ENCODE measurements around the gene EIF2B2. TPM values are rescaled to one million over a fixed set of nuclear protein-coding genes. Genes with fewer than 3 reads are reported as not detected.

The EIF2B2 gene
- total RNA-seq, 1 donor from 2014 or later = 45.0 TPM

DNA sequence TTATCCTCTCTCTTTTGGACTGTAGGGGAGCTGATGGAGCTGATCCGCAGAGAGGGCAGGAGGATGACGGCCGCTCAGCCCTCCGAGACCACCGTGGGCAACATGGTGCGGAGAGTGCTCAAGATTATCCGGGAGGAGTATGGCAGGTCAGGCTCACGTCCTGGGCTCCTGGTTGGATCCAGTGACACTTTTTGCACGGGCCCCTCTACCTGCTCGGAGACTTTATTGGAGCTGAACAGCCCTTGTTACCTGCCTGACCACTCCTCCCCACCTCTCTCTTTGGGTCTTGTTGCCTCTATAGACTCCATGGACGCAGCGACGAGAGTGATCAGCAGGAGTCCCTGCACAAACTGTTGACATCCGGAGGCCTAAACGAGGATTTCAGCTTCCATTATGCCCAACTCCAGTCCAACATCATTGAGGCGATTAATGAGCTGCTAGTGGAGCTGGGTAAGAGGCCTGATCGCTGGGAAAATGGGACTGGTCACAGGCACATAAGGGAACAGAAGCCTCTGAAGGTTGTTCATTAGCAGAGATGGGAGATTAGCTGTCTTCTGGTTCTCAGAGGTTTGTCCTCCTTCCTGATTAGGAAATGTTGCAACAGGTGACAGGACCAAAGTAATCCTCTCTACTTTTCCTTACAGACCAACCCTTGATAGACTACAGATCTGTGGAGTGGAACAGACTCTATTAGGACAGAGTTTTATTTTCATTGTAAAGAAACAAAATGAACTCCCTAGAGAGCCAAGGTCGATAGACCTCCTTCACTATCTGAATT, 718 bp downstream of the EIF2B2 start:
- Mint-ChIP-seq H3K36me3 (peaks cover 26% of the 10 kb centered on the region), H3K27me3 (no peaks in the 10 kb centered on the region), H3K27ac (peak overlapping the region; percentile 82), H3K9me3 (no peaks in the 10 kb centered on the region), H3K4me3 (peak overlapping the region; percentile 99), H3K4me1 (ENCODE audit: unreplicated experiment) (peaks cover 15% of the 10 kb centered on the region)
- TF ChIP-seq, protein P1, sequence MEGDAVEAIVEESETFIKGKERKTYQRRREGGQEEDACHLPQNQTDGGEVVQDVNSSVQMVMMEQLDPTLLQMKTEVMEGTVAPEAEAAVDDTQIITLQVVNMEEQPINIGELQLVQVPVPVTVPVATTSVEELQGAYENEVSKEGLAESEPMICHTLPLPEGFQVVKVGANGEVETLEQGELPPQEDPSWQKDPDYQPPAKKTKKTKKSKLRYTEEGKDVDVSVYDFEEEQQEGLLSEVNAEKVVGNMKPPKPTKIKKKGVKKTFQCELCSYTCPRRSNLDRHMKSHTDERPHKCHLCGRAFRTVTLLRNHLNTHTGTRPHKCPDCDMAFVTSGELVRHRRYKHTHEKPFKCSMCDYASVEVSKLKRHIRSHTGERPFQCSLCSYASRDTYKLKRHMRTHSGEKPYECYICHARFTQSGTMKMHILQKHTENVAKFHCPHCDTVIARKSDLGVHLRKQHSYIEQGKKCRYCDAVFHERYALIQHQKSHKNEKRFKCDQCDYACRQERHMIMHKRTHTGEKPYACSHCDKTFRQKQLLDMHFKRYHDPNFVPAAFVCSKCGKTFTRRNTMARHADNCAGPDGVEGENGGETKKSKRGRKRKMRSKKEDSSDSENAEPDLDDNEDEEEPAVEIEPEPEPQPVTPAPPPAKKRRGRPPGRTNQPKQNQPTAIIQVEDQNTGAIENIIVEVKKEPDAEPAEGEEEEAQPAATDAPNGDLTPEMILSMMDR (conservative IDR thresholded peaks at IDR 0.05) = no peak
- DNase-seq (ENCODE audit: extremely low spot score, unreplicated experiment) = no peak

DNA sequence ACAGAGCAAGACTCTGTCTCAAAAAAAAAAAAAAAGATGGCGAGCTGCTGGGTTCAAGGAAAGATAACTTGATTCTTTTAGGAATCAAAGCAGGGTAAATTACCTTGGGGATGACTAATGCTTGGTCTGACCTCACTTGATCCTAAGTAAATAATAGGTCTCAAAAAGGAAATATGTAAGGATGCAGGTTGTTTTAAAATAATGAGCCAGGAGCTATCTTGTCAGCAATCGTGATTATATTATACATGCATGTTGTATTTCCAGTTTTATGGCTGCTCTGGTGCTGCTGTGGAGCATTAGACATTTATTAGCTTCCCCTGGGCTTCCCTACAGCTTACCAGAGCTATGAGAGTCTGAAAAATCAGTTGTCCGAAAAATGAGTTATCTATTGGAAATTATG, 2.6 kb downstream of the EIF2B2 start:
- no peak overlapping the region for H3K27ac Mint-ChIP-seq
- no peaks in the 10 kb centered on the region for H3K9me3 Mint-ChIP-seq
- H3K4me3 Mint-ChIP-seq = peak overlapping the region; percentile 64
- TF ChIP-seq, protein P1 (conservative IDR thresholded peaks at IDR 0.05) = no peak
- H3K36me3 Mint-ChIP-seq = peaks cover 29% of the 10 kb centered on the region
- no peak for DNase-seq (ENCODE audit: extremely low spot score, unreplicated experiment)
- H3K27me3 Mint-ChIP-seq = no peaks in the 10 kb centered on the region
- H3K4me1 Mint-ChIP-seq (ENCODE audit: unreplicated experiment) = peaks cover 15% of the 10 kb centered on the region

DNA sequence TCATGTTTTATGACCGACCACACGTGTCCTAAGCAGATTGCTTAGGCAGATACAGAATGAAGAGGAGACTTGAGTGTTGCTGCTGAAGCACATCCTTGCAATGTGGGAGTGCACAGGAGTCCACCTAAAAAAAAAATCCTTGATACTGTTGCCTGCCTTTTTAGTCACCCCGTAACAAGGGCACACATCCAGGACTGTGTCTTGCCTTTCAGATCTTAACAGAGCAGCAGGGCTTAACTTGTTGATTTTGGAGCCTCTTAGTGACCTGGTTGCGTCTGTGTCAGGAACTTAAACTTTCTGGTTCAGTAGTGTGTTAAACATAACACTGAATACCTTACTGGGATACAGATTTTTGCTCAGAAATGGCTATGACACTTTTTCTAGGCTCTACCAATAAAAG, 6.5 kb downstream of the EIF2B2 start:
- TF ChIP-seq, protein P1 (conservative IDR thresholded peaks at IDR 0.05) = no peak
- Mint-ChIP-seq H3K27ac (no peak overlapping the region), H3K9me3 (no peaks in the 10 kb centered on the region), H3K4me3 (no peak overlapping the region), H3K27me3 (no peaks in the 10 kb centered on the region), H3K4me1 (ENCODE audit: unreplicated experiment) (peaks cover 6% of the 10 kb centered on the region), H3K36me3 (peaks cover 31% of the 10 kb centered on the region)
- DNase-seq (ENCODE audit: extremely low spot score, unreplicated experiment) = no peak

DNA sequence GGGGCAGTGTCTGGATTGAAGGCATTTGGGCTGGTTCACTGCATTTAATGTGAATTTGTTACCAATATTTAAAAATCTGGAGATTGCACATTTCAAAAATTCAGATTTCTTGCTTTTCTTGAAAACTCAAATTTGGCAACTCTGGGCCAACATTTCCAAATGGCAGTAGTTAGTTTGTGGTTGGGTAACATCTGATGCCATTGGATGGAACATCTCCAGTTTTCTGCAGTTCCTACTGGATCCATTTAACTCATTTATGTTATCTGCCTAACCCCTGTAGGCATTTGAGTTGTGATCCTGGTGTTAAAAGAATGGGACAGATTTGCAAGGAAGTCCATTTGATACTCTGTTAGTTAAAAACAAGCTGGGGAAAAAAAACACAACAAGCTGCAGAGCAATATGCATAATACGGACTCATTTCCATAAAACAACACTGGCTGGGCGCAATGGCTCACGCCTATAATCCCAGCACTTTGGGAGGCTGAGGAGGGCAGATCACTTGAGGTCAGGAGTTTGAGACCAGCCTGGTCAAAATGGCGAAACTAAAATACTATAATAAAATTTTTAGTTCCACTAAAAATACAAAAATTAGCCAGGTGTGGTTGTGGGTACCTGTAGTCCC, 7.9 kb downstream of the EIF2B2 start:
- H3K4me1 Mint-ChIP-seq (ENCODE audit: unreplicated experiment) = peaks cover under 1% of the 10 kb centered on the region
- H3K4me3 Mint-ChIP-seq = no peak overlapping the region
- no peak for DNase-seq (ENCODE audit: extremely low spot score, unreplicated experiment)
- TF ChIP-seq, protein P1 (conservative IDR thresholded peaks at IDR 0.05) = no peak
- H3K27me3 Mint-ChIP-seq = no peaks in the 10 kb centered on the region
- H3K36me3 Mint-ChIP-seq = peaks cover 31% of the 10 kb centered on the region
- H3K27ac Mint-ChIP-seq = no peak overlapping the region
- H3K9me3 Mint-ChIP-seq = no peaks in the 10 kb centered on the region

DNA sequence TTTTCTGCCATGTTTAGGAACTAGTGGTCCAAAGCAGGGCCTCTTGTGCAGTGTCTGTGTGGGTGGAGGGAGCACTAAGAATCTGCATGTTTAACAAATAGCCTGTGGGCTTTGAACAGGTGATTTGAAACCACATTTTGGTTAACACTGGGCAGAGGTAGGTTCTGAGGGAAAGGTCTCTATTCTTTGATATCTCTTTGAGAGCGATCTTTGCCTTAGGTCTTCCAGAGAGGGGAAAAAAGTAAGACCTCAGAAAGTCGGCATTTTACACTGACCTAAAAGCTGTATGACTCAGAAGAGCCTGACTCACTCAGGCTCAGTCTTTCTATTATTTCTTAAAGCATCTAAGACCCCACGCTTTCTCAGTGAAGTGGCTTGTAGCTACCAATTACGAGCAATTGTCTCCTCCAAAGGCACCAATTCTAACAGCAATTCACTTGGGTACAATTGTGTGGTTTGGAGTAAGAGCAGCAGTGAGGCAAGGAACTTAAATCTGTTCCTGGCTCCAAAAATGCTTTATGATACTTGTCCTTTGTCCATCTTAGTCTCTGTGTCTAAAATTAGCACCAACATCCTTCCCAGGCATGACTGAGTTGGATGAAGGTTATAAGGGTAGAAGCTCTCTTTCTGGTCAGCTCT, 8.8 kb downstream of the EIF2B2 start:
- Mint-ChIP-seq H3K4me1 (ENCODE audit: unreplicated experiment) (no peaks in the 10 kb centered on the region), H3K4me3 (no peak overlapping the region), H3K27ac (no peak overlapping the region), H3K9me3 (no peaks in the 10 kb centered on the region), H3K27me3 (no peaks in the 10 kb centered on the region), H3K36me3 (peaks cover 30% of the 10 kb centered on the region)
- TF ChIP-seq, protein P1 (conservative IDR thresholded peaks at IDR 0.05) = no peak
- no peak for DNase-seq (ENCODE audit: extremely low spot score, unreplicated experiment)
